ENCODE data around the gene PRKAR2B. TPM values are rescaled to one million over a fixed set of nuclear protein-coding genes. Genes with fewer than 3 reads are reported as not detected.
A peak's percentile ranks its signal among the peaks of the same experiment; 100 is the strongest.

The PRKAR2B gene
- total and polyA plus RNA-seq, 4 donors = 3.5 to 15.0 (median 5.8) TPM

DNA sequence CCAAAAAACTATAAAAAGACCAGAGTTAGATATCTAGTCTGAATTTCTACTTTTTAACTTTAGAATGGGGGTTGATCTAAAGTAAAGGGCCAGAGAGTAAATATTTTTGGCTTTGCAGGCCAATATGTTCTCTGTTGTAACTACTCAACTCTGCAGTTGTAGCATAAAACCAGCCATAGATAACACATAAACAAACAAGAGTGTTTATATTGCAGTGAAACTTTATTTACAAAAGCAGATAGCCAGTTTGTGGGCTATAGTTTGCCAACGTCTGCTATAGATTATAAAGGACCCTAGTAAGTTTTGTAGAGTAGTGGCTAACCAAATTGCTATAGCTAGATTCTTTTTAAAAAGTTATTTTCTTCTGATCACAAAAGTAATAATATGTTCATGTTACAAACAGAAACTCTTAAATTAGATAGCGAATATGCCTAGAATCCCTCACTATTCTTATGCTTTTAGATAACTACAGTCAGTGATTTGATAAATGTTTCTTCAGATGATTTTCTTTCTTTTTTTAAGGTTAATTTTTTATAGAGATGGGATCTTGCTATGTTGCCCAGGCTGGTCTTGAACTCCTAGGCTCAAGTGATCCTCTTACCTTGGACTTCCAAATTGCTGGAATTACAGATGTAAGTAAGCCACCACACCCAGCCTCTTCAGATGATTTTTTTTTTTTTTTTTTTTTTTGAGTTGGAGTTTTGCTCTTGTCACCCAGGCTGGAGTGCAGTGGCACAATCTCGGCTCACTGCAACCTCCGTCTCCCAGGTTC lies 100.7 kb downstream of the PRKAR2B start:
- no peaks in the 10 kb centered on the region for H3K9me3 ChIP-seq (ENCODE audit: control insufficient read depth in 4 of 4, insufficient read depth in 3 of 4, low read length in 3 of 4)
- no peaks in the 10 kb centered on the region for H3K27me3 ChIP-seq (ENCODE audit: control insufficient read depth in 3 of 3, insufficient read depth in 3 of 3, low read length in 2 of 3)
- ATAC-seq (ENCODE audit: insufficient read depth, low FRiP score) (no peak), DNase-seq (peak in 2 of 3 donors; percentile 40 to 63)
- no peak overlapping the region for H3K27ac ChIP-seq (ENCODE audit: low read depth in 1 of 2, low read length in 1 of 2)
- H3K9ac ChIP-seq (ENCODE audit: insufficient read depth in 1 of 2, low read length in 2 of 2) = no peak overlapping the region
- no peak overlapping the region for H3K4me3 ChIP-seq
- 84 to 89% methylated on average over 4 of the region's 4 CpGs for WGBS, 2 donors
- H3K36me3 ChIP-seq (ENCODE audit: control insufficient read depth in 4 of 4, insufficient read depth in 4 of 4, low read length in 4 of 4) = no peaks in the 10 kb centered on the region
- TF ChIP-seq, protein P1, sequence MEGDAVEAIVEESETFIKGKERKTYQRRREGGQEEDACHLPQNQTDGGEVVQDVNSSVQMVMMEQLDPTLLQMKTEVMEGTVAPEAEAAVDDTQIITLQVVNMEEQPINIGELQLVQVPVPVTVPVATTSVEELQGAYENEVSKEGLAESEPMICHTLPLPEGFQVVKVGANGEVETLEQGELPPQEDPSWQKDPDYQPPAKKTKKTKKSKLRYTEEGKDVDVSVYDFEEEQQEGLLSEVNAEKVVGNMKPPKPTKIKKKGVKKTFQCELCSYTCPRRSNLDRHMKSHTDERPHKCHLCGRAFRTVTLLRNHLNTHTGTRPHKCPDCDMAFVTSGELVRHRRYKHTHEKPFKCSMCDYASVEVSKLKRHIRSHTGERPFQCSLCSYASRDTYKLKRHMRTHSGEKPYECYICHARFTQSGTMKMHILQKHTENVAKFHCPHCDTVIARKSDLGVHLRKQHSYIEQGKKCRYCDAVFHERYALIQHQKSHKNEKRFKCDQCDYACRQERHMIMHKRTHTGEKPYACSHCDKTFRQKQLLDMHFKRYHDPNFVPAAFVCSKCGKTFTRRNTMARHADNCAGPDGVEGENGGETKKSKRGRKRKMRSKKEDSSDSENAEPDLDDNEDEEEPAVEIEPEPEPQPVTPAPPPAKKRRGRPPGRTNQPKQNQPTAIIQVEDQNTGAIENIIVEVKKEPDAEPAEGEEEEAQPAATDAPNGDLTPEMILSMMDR (IDR thresholded peaks at IDR 0.05; ENCODE audit: control extremely low read depth, extremely low read depth) = no peak
- peaks cover 0 to 6% (median 0%) of the 10 kb centered on the region in 5 donors for H3K4me1 ChIP-seq (ENCODE audit: control insufficient read depth in 5 of 5, insufficient read depth in 5 of 5, low read length in 5 of 5)

DNA sequence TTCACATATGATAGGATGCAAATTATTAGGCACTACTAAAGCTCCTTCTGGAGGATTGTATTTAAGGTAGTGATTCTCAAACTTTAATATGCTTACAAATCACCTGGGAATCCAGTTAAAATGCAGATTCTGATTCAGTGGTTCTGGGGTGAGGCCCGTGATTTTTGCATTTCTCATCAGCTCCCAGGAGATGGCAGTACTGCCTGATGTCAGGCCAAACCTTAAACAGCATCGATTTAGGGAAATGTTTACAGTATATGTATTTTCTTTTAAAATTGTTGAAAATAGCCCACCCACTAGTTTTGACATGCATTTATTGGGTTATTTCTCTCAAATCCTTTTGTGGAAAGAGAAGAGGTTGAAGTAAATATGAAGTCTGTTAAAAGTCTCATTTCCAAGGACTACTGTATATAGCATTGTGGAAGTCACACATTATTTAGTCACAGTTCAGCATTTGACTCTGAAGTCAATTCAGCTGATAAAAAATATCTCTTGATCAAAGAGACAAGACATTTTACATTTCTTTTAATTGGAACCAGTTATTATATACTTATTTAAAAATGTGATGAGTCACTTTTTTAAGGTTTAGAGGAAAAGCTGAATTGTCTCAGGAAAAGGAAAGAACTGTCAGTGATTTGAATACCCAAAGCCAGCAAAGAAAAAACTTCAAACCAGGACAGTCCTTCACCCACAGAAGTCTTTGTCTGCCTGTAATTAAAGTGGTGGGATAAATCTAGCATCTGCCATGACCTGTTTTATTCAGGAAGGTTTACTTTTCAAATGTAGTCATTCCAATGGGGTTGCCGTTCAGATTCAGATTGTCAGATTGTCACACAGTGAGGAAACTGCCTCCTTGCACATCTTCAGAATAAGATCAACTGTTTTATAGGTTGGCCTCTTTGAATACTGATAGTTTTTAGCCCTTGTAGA lies 103.2 kb downstream of the PRKAR2B start:
- H3K27me3 ChIP-seq (ENCODE audit: control insufficient read depth in 3 of 3, insufficient read depth in 3 of 3, low read length in 2 of 3) = no peaks in the 10 kb centered on the region
- H3K4me1 ChIP-seq (ENCODE audit: control insufficient read depth in 5 of 5, insufficient read depth in 5 of 5, low read length in 5 of 5) = peaks cover 0 to 6% (median 0%) of the 10 kb centered on the region in 5 donors
- TF ChIP-seq, protein P1 (IDR thresholded peaks at IDR 0.05; ENCODE audit: control extremely low read depth, extremely low read depth) = peak; percentile 52
- H3K9ac ChIP-seq (ENCODE audit: insufficient read depth in 1 of 2, low read length in 2 of 2) = no peak overlapping the region
- WGBS, 2 donors = 25 to 30% methylated on average over 3 of the region's 3 CpGs
- no peaks in the 10 kb centered on the region for H3K36me3 ChIP-seq (ENCODE audit: control insufficient read depth in 4 of 4, insufficient read depth in 4 of 4, low read length in 4 of 4)
- H3K27ac ChIP-seq (ENCODE audit: low read depth in 1 of 2, low read length in 1 of 2) = no peak overlapping the region
- DNase-seq = peak in 2 of 3 donors; percentile 57 to 58
- no peak for ATAC-seq (ENCODE audit: insufficient read depth, low FRiP score)
- no peak overlapping the region for H3K4me3 ChIP-seq
- H3K9me3 ChIP-seq (ENCODE audit: control insufficient read depth in 4 of 4, insufficient read depth in 3 of 4, low read length in 3 of 4) = no peaks in the 10 kb centered on the region

DNA sequence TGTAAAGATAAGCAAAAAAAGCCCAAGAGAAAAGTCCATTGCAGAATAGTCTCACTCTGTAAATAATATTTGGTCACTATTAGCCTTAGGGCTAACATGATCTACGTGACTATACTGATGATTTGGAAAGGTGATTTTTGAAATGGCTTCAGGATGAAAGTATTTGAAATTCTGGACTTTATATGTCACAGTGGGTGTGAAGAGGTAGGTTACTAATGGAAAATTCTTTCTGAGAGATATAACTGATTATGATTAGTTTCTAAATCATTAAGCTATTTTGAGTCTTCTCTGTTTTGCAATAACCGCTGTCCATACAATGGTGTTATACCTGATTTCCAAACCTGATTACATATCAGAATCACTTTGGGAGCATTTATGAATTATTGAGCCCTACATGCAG lies 104.2 kb downstream of the PRKAR2B start:
- Histone ChIP-seq H3K4me3 (no peak overlapping the region), H3K27ac (ENCODE audit: low read depth in 1 of 2, low read length in 1 of 2) (no peak overlapping the region), H3K4me1 (ENCODE audit: control insufficient read depth in 5 of 5, insufficient read depth in 5 of 5, low read length in 5 of 5) (peaks cover 0 to 6% (median 0%) of the 10 kb centered on the region in 5 donors), H3K27me3 (ENCODE audit: control insufficient read depth in 3 of 3, insufficient read depth in 3 of 3, low read length in 2 of 3) (no peaks in the 10 kb centered on the region), H3K9ac (ENCODE audit: insufficient read depth in 1 of 2, low read length in 2 of 2) (no peak overlapping the region), H3K36me3 (ENCODE audit: control insufficient read depth in 4 of 4, insufficient read depth in 4 of 4, low read length in 4 of 4) (no peaks in the 10 kb centered on the region), H3K9me3 (ENCODE audit: control insufficient read depth in 4 of 4, insufficient read depth in 3 of 4, low read length in 3 of 4) (no peaks in the 10 kb centered on the region)
- ATAC-seq (ENCODE audit: insufficient read depth, low FRiP score) = no peak
- TF ChIP-seq, protein P1 (IDR thresholded peaks at IDR 0.05; ENCODE audit: control extremely low read depth, extremely low read depth) = no peak
- no peak for DNase-seq
- WGBS, 2 donors = 95 to 98% methylated on average over 2 of the region's 2 CpGs
